NCI-H1694 treated with DMSO at 0.1 percent for 48 hours (cell line): ENCODE results near the gene DNAH10.
"Not testable (repeated sequence)": the region's sequence is repeated elsewhere in the genome, so short reads cannot be mapped to it uniquely, and the experiment has no call there.

Experiments
- DNase-seq: peaks from one replicate; lab custom pipeline; 2025; lab: John Stamatoyannopoulos, UW

Gene DNAH10

DNA sequence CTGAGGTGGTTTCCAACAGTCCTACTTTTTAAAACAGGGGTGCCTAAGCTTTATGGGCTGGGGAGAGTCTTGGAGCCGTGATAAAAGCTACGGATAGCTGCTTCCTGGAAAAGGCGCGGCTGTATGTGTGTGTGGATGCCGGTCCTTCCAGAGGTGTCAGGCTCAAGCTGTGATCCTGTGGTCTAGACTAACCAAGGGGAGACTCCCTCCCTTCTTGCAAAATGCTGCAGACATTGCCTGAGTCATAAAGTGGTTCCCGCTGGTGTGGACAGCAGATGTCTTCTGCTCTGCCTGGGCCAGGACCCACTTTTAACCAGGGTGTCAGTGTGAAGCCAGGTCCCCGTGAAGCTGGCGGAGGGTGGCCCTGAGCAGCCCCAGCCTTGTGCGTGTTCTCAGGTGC lies 172.7 kb downstream of the DNAH10 start:
- no peak for DNase-seq

DNA sequence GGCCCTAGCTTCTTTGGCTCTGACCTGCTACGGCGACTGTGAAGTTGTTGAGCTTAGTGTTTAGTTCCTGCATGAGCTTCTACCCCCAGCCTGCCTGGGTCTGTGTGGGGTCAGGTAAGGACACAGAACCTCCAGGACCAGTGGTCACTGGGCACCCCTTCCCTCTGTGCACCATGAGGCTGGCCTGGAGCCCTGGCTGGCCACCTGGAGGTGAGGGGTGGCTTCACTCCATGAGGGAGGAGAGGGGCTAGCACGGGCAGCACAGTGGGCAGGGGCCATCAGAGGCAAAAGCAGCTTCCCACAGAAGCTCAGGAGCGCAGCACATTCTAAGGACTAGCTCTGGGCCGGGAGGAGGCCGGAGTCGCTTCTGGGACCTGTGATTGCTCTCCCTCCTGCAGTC lies 173.9 kb downstream of the DNAH10 start:
- no peak for DNase-seq

DNA sequence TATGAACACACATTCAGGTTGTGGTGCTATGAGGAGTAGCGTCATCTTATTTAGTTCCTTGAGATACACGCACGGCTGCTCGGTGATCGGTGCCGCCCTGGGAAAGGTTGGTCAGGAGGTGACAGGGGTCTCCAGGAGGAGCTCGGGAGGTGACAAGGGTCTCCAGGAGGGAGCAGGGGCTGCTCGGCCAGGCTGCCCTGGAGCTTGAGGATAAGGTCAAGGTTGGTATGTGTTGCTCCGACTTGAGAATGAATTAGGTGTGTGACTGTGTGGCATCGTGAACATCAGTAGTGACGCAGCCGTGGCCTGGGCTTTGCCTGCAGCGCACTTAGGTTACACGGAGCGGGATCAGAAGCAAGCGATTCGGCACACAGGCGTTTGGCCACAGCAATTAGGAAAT lies 174.4 kb downstream of the DNAH10 start:
- no peak for DNase-seq

DNA sequence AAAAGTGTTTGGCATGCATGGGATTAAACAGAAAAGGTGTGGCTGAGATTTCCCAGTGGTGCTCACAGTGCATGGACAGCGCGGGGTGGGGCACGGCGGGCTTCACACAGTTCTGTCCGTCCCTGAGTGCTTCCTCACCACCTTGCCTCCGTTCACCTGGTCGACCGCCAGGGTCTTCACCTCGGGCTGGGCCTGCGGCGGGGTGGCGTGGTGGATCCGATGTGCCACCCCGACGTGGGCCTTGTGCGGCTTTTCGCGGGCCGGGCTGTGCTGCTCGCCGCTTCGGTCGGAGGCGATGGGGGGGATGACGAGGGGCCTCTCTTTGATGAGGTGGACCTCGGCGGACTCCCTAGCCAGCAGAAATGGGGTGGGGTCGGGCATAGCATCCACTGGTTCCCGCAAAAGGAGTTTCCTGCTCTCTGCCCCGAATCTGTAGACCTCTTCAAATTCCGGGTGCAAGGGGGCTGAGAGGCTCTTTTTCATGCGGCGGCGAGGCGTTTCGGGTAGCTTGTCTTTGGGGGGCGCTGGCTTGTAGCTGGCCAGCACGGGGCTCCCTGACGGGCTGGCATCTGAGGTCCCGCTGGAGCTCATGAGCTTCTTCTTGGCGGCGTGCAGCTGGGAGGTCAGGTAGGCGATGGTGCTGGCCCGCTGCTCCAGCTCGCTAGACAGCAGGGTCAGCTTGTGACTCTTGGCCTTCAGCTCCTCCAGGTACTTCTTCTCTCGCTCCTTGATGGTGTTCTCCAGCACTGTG lies 175.0 kb downstream of the DNAH10 start:
- DNase-seq: no peak

DNA sequence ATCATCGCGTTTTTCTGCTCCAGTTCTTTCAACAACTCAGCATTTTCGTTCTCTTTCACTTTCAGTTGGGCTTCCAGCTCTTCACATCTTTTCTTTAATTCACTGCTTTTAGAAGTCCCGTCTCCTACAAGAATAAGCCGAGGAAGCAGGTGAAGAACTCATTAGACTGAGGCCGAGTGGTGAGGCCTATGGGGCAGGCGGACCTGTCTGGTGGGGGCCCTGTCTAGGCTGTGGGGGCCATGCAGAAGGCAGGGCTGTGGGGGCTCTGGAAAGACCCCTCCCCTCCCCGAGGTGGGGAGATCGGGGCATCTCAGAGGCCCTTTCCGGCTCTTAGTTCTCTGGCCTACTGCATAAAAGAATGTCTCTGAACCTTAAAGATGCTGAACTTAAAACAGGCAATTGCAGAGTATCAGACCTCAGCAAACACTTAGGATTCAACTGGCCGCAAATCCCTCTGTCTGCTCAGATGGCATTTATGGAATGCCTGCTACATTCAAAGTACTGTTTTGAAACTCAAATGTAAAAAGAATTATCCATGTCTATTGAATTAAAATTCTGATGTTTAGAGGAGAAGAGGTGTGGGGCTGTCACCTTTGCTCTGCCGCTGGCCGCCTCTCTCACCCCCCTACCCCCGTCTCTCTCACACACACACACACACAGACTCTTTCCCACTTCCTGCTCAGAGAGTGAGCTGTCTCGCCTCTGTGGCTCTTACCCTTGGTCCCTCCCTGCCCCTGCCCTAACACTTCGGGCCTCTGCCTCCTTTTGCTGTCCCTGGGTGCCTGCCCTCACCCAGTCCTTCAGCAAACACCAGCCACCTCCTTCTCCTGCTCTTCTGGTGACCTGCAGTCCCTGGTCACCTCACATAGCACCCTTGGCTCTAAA lies 175.8 kb downstream of the DNAH10 start:
- no peak for DNase-seq

DNA sequence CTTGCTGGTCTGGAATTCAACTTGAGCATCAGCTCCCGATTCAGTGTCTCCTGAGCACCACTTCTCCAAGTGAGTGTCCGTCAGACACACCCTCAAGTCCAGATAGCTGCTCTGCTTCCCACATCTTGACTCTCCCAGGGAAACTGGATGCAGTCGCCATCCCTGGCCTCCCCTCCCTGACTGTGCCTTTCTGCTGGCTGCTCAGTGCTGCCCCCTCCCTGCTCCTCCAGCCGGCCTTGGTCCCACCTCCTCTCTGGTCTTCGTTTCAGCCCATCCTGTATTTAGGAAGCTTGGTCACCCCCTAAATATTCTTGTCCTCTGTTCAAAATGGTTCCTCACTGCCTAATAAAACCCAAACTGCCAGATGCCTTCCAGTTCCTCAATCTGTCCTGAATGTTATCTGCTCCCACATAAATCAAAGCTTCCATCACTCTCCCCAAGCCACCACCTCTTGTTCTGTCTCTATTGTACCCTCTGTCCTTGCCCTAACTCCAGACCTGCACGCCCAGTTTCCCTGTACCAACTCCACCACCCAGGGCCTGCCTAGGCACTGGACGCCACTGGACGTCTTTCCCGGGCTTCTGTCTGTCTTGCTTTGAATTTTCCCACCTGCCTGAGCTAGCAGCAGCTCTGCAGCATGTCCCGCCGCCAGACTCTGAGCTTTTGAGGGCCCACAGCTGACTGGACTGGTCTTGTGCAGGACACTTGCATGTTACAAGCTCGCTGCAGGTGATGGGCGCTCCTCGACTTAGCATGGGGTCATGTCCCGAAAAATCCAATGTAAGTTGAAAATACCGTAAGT lies 176.8 kb downstream of the DNAH10 start:
- DNase-seq: no peak

DNA sequence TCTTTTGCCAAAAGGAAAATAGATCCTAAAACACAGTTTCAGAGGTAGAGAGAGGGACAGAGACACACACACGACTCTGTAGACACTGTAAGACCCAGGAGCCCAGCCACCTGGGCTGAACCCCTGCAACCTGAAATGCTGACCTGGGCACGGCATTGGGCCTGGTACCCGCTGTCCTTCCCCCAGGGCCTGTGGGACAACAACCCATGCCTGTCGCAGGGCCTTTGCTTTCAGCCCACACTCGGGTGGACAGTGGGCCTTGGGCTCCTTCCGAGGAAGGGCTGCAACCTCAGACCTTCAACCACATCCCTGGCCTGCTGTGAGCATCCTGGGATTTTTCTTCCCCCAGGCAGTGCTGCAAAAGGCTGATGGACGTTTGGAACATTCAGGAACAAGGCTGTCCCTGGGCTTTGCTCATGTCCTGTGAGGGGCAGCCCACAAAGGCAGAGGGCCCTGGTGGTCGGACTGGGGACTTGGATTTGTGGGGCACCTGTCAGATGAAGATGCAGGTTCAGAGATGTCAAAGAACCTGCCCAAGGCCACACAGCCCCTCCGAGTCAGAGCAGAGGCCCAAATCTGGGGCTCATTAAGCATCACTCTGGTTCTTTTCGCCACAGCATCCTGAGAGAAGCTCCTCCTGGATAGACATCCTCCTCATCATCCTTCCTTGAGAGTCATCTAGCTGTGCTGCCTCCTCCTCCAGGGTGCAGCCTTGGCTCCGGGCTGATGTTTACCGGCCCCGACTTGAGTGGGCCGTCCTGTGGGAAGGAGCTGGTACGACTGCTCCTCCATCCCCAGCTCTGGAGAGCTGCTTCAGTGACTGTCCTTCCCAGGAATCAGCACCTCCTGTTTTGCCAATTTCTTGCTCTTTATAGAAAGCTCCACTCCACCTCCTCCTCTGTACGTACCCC lies 177.9 kb downstream of the DNAH10 start:
- DNase-seq: no peak

DNA sequence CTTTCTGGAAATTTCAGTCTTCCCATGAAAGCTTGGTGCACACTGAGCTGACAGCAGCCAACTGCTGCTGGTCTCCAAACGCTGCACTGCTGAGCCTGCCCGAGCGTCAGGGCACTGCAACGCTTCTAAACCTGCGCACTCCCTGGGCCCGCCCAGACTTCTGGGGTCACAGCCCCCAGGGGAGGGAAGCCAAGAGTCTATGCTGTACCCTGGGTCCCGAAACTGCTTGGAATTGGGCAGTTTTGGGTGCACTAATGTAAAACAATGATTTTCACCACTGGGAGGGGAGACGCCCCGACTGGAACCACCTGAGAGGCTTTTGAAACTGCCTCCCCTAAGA lies 178.5 kb downstream of the DNAH10 start:
- DNase-seq: no peak

DNA sequence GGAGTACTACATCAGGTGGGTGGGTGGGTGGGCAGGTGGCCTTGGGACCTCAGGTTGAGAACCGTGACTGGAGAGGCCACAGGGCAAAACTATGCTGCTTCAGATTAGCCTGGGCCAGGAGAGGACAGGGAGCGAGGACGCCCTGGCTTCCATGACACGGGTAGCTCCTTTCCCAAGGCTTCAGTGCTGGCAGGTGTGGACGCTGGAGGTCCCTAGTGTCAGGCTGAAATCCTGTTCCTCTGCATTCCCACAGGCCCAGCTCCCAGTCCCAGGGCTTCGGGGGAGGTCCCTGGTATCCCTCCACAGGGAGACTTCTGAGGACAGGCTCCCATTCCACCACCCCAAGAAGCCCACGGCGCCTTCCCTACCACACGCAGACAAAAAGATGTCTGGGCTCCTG lies 178.9 kb downstream of the DNAH10 start:
- DNase-seq: no peak

DNA sequence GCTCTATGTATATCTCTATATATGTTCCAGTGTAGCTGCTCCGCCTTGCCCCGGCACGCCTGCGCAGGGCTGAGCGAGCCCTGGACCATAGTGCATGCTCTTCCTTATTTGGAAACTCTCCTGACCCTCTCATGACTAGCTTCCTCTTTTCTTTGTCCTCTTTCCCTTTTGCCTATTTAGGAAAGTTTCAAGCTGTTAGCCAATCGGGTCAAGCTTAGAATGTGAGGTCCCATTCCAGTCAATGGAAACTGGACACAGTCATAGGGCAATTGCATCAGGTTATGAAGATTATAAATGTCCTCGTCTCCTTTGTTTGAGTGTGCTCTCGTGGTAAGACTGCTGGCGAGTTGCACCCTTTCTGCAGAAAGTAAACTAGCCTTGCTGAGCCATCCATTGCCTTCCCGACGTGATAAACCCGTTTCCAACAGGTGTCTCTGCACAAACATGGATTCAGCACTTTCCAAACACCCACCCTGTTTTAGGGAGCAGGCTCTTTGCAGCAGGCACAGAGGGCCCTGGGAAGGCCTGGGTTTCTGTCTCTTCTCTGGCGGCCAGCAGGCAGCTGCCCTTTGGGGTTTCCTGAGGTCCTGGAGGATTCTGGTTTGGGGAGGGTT lies 179.6 kb downstream of the DNAH10 start:
- no peak for DNase-seq

DNA sequence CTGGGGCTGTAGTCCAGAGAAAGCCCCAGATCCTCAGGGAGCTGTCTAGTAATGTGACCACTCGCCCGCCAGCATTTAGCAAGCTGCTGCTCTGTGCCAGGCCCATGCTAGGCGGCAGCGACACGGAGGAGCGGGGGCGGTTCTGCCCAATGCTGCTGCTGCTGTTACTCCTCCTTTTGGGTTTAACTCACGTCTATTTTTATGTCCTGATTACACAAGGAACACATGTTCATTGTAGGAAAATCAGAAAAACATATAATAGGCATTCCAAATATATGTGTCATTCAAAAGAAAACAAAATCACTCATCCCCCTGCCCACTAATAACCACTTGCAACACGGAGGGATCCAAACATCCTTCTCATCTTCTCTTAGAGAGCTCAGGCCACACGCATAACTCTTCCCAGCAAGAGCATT lies 180.1 kb downstream of the DNAH10 start:
- DNase-seq: no peak

DNA sequence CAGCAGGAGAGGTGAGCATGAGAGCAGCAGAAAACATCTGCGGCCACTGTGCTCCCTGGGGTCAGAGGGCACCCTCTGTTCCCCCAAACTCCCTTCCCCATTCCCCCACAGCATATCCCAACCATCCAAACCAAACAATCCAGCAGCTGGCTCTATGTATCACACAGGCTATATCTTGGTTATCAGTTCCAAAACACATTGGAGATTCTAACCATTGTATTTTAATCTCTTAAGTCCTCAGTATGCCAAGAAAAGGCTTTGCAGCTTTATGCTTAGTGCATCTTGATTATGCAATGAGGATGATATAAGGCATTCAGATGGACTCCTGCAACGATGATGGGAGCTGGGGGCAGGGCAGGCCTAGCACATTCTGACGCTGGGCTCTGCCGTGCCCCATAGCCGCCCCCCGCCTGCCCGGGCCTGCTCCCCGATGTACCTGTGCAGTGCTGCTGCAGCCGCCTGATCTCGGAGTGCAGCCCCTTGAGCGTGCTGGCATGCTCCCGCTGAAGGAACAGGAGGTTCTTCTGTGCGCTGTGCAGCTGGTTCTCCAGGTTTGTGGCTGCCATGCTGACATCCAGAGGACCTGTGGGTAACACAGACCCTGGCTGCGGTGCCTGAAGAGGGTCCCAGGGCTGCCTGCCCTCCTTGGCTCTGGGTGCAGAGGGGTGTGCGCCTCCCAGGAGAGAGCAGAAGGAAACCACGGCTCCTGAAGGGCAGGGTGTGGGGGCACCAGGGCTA lies 181.0 kb downstream of the DNAH10 start:
- DNase-seq: no peak

DNA sequence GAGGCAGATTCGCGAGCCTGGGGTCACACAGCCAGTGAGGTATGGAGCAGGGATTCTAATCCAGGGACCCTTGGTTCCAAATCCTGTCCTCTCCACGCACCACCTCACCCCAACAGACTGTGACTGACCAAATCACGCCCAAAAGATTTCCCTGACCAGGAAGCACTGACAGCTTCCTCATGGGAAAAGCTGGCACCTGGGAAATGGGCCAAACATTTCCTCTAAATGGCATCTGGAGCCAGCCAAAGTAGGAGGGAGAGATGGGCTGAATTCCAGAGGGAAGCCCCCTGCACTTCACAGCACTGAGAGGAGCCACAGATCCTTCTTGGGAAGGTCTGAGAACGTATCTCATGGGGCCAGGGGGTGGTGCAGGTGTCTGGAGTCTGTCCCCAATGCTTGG lies 181.7 kb downstream of the DNAH10 start:
- DNase-seq: peak; percentile 11

DNA sequence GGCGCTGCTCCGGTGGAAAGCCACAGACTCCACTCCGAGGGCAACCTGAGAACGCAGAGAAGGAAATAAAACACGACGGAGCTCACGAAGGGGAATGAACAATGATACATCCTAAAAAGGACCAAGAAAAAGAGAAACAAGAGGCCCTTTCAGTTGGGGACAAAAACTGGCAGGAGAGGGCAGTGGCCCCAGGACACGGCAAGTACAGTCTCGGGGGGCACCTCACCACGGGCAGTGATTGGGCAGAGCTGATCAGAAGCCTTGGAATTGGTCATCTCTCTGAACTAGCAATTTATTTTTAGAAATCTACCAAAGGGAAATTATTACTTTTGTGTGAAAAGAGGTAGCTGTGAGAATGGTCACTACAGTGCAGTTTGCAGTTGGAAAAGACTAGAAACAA lies 182.6 kb downstream of the DNAH10 start:
- DNase-seq: no peak

DNA sequence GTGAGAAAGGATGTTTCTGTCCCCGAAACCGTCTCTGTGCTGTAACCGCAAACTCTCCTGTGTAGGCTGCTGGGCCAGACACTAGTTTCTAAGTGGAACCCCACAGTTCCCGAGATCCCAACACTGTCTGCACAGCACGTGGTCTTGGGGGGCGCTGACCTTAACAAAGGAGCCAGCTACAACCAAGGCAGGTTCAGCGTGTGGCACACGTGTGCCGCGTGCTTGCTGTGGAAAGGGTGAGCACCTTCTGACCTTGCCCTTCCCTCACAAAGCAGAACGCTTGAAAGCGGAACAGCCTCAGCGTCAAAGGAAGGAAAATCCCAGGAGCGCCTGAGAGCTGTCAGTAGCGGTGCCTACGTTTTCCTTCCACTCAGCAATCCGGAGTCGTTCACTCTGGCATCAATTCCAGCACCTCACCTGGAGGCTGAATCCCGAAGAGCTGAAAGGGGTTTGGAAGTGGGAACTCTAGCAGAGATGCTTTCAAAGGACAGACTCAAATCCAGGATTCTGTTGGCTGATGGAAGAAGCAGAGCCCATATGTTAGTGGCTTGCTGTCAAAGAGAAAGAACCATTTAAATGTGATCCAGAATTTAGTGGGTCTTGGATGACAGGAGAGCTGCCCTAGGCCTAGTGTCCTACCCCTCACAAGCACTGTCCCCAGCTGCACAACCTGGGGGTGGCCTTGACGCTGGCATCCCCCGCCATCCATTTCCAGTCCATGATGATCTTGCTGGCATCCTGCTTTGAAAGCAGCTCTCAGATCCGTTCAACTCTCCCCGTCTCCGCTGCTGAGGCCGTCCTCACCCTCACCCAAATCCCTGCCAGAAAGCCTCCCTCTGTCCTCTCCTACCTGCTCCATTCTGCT lies 183.4 kb downstream of the DNAH10 start:
- no peak for DNase-seq

DNA sequence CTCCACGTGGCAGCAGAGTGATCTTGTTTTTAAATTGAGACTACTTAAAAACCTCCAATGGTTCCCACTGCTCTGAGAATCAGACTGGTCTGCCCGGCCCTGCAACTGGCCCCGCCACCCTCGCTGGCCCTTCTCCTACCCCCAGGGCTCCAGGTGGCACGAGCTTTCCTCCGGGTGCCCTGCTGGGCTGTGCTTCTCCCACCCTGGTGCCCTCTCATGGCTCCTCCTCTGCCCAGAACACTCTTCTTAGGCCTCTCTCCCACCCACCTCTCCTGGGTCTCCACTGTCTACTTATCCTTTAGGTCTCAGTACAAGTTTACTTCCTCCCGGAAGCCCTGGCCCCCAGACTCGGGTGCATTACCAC lies 184.0 kb downstream of the DNAH10 start:
- no peak for DNase-seq

DNA sequence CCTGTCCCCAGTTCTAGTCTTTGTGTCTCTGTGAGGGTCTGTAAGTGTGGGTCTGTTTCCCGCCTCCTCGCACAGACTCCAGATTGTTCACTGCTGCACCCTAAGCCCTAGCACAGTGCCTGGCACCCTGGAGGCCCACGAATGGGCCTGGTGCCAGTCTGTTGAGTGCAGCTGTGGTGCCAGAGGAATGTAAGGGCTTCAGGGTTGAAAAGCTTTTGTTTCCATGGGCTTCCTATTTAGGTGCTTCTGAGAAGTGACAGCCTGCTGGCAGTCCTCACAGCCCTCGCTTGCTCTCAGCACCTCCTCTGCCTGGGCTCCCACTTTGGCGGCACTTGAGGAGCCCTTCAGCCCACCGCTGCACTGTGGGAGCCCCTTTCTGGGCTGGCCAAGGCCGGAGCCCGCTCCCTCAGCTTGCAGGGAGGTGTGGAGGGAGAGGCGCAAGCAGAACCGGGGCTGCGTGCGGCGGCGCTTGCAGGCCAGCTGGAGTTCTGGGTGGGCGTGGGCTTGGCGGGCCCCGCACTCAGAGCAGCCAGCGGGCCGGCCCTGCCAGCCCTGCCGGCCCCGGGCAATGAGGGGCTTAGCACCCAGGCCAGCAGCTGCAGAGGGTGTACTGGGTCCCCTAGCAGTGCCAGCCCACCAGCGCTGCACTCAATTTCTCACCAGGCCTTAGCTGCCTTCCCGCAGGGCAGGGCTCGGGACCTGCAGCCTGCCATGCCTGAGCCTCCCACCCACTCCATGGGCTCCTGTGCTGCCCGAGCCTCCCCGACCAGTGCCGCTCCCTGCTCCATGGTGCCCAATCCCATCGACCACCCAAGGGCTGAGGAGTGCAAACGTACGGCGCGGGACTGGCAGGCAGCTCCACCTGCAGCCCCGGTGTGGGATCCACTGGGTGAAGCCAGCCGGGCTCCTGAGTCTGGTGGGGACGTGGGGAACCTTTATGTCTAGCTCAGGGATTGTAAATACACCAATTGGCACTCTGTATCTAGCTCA lies 184.7 kb downstream of the DNAH10 start:
- not testable (repeated sequence) for DNase-seq

DNA sequence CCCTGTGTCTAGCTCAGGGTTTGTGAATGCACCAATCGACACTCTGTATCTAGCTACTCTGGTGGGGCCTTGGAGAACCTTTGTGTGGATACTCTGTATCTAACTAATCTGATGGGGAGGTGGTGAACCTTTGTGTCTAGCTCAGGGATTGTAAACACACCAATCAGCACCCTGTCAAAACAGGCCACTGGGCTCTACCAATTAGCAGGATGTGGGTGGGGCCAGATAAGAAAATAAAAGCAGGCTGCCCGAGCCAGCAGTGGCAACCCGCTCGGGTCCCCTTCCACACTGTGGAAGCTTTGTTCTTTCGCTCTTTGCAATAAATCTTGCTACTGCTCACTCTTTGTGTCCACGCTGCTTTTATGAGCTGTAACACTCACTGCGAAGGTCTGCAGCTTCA lies 185.4 kb downstream of the DNAH10 start:
- DNase-seq: not testable (repeated sequence)
